C4-2B (cell line): Measurements from ENCODE around the gene COL4A2.

Source experiments
- H3K27ac ChIP-seq: fragments of 450-650 bp; 2 replicates; pipeline ENCODE4 v1.5.1; 2017
- CTCF ChIP-seq: fragments of 450-650 bp; conservative IDR thresholded peaks from 2 replicates; pipeline ENCODE4 v1.5.1; 2017; ENCODE audit warnings: mild to moderate bottlenecking
- ZFX ChIP-seq: fragments of 450-650 bp; IDR thresholded peaks from 2 replicates; pipeline ENCODE4 v1.6.1; 2017

The COL4A2 gene

GRCh38 chr13:110549795-110550160, 242.7 kb downstream of the COL4A2 start:
- TF ChIP-seq CTCF = no peak
- no peak for TF ChIP-seq ZFX
- no peak overlapping the region; the same call in 1 of the 2 replicates for H3K27ac ChIP-seq

GRCh38 chr13:110551284-110551683, 244.2 kb downstream of the COL4A2 start:
- H3K27ac ChIP-seq = no peak overlapping the region
- no peak for TF ChIP-seq ZFX
- no peak for TF ChIP-seq CTCF

GRCh38 chr13:110552767-110553166, 245.7 kb downstream of the COL4A2 start:
- no peak for TF ChIP-seq ZFX
- no peak for TF ChIP-seq CTCF
- no peak overlapping the region for H3K27ac ChIP-seq

- no peak for TF ChIP-seq ZFX
- TF ChIP-seq CTCF = no peak
- no peak overlapping the region for H3K27ac ChIP-seq
These were observed 246.3 kb downstream of the COL4A2 start for GRCh38 chr13:110553417-110553816.

GRCh38 chr13:110554227-110554836, 247.2 kb downstream of the COL4A2 start:
- no peak for TF ChIP-seq CTCF
- TF ChIP-seq ZFX = no peak
- peak overlapping the region; percentile 80; the same call in 1 of the 2 replicates for H3K27ac ChIP-seq

GRCh38 chr13:110554946-110555345, 247.9 kb downstream of the COL4A2 start:
- H3K27ac ChIP-seq = peak overlapping the region; percentile 80
- TF ChIP-seq ZFX = no peak
- no peak for TF ChIP-seq CTCF

- TF ChIP-seq ZFX (no peak), CTCF (no peak)
- peak overlapping the region; percentile 80 for H3K27ac ChIP-seq
These were observed 248.6 kb downstream of the COL4A2 start for GRCh38 chr13:110555601-110556223.
